ENCODE measurements around the gene CDPF1.
"Not testable (repeated sequence)": the region's sequence is repeated elsewhere in the genome, so short reads cannot be mapped to it uniquely, and the experiment has no call there.

CDPF1 gene

DNA sequence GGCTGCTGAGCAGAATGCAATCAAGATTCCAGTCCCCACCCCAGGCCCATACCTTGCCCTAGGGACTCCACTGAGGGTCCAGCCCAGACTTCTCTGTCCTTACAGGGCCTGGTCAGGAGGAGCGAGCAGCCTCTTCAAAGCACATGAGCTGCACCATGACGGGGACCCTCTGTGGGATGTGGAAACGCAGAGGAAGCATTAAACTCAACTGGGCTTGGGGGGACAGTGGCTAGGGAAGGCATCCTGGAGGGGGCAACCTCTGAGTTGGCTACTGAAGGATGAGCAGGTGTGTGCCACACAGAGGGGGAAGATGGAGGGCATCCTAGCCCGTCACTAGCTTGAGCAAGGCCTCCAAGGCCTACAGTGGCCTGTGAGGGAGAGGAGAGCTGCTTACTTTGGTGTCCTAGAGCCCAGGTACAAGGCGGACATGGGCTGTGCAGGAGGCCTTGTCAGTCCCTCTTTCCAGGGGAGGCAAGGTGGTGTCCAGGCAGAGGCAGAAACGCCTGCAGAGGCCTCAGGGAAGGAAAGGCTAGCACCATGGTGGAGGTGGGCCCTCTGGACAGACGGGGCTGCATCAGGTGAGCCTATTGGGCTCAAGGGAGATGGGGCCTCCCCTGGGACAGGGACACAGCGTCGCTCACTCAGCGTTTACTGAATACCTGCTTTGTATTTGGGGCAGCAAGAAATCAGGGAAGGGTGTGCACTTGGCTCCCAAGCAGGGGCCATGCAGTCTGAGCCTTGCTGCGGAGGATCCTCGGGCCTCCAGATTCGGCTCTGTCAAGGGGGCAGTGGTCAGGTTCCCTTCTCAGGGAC is 32.0 kb upstream of the CDPF1 start:
- DNase-seq: no peak

DNA sequence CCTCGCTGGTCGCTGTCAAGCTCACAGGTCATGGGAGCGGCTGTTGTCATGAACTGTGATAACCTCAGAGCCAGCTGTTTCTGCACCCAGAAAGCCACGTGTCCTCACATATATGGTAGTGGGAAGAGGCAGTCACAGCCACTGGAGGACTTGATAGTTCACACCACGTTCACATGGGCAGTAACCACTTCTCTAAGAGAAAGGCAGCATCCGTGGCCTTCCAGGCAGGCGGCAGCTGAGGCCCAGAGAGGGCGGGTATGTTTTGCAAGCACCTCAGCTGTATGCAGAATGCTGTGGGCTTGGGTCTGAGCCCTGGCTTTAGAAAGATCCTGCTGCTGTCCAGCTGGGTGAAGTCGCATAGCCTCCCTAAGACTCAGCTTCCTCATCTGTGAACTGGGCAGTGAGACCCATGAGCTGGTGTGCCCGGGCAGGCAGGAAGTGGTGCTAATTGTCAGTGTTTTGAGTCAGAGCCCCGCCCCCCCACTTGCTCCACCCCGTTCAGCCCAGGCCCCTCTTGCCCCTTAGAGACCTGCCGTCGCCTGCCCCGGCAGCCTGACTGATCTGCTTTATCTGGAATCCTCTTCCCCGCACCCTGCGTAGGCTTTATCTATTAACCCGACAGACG is 31.0 kb upstream of the CDPF1 start:
- DNase-seq: no peak

DNA sequence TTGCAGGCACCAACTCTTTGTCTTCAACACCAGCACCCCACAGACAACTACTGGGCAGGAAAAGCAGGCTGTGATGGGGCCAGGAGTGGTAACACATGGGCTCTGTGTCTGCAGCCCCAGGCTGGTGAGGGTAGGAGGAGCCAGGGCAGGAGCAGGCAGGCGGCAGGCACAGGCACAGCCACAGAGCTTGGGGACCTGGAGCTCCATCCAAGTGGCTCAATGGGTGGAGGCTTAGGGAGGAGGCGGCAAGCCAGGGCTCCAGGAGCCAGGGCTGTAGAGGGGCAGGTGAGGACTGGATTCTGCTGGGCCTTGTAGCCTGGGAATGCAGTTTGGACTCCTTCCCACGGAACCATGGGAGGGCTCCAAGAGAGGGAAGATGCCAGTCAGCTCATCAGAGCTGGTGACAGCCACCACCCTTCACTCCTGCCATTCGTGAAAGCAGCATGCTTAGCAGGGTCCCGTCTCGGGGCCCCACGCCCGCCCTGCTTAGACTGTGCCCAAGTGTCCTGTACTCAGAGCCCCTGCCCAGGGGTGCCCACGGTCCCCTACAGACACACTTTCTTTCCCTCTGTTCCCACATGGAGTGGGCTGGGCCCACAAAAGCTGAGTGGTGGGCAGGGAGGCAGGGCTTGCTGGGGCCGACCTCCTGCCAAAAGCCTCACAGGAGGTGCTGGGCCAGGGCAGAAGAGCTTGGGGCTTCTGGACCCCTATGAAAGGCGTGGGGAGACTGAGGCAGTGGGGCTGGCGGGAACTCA is 30.1 kb upstream of the CDPF1 start:
- DNase-seq: no peak

DNA sequence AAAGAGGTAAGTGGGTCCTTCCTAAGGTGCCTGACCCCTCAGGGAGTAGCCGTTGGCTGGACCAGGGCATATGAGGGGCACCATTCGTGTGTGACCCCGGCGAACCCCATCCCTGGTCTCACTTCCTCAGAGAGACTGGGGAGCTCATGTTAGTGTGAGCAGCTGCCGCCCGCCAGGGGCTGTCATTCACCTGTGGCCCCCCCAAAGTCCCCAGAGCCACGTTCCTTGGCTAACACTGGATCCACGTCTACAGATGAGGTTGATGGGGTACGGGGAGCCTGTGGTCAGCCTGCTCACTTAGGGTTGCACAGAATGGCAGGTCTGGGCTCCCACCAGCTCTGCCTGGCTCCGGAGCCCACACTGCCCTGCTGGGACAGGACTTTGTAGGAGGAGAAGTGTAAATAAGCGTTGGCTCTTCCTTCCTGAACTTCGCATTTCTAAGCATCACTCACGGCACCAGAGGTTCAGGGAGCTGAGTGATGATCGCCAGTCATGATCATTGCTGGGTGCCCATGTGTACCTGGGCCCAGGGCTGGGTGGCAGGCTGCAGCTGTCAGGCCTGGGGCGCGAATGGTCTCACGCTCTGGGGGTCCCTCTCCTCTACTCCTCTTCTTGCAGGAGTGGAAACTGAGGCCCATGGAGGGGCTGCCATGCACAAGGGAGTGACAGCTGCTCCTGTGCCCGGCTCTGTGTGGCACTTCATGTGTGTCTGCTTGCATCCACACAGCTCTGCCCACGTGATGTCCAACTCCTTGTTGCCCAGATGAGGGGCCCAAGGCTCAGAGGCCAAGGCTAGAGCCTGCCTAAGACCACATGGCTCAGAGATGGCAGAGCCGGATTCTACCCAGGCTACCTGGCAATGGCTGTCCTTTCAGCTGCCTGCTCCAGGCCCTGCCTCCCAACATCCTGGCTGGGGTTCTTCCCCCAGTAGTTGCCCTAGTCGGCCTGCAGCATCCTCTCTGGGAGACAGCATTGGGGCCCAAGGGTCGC is 28.9 kb upstream of the CDPF1 start:
- no peak for DNase-seq

DNA sequence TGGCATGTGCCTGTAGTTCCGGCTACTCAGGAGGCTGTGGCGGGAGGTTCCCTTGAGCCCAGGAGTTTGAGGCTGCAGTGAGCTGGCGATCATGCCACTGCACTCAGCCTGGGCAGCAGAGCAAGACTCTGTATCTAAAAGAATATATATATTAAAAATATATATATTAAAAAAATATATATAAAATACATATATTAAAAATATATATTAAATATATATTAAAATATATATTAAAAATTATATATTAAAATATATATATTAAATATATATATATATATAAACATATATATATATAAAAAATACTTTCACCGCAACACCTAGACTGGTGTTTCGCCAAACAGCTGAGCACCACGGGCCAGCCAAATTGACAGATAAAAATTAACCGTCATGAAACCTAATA is 26.5 kb upstream of the CDPF1 start:
- no peak for DNase-seq

DNA sequence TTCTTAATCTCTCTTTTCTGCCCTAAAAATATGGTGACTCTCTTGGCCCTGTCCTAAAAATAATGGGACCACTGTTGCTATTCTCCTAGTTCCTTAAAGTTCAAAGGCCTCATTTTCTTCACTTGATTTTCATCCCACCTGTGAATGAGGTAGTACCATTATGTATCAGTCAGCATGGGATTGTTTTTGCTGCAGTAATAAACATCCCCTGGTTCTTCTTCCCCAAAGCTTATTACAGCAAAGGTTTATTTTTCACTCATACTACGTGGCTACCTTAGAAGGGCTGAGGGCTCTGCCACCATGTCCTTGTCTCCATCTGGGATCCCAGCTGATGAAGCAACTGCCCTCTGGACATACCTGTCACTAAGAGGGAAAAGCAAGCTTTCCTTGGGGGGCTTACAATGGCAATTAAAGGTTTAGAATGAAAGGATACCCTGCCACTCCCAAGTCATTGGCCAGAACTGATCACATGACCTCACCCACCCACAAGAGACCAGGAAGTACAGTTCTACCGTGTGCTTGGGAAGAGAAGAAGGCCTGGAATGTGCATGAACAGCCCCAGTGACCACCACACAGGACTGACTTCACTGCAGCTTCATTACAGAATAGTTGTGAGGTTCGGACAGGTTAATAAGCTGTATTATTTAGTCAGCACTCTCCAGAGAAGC is 25.5 kb upstream of the CDPF1 start:
- DNase-seq: no peak

DNA sequence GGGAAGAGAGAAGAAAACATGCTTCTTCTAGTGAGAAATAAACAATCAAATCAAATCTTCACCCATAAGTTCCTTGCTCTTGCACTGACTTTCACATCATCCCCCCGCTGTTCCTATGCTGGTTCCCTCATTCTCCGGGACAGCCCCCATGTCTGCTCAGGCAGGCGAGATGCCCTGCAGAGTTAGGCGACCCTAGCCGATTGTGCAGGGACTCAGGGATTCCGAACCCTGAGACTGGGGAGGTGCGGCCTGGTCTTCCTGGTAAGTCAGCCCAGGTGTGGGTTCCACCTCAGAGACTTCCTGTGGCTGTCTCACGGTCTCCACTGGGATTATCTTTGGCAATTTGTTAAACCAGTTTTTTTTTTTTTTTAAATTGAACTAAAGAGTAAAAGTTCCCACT is 24.3 kb upstream of the CDPF1 start:
- DNase-seq: no peak

DNA sequence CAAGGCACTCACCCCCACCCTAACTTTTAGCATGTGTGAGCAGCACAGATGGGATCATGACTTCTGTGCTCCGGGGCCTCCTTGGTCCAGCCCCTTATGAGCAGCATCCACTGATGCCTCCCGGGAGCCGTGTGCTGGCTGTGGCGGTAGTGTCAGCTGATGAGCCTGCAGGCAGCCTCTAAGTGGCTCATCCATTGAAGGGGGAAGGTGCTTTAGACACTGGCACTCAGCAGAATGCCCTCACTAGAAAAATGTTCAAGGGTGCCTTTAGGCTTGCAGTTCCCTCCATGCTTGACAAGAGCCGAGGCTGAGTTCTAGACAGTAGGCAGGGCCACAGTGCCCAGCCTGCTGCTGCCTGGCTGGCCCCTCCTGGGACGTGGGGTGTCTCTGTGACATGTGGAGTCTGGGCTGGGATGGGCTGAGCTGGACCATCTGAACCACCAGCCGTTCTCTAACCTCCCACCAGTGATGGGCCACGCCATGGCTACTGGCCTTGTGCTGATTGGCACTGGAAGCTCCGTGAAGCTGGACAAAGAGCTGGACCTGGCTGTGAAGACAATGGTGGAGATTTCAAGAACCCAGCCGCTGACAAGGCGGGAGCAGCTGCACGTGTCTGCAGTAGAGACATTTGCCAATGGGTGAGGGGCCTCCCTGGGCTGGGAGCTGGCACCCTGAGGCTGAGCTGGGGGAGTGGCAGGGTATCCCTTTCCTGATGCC is 23.5 kb upstream of the CDPF1 start:
- DNase-seq: no peak

DNA sequence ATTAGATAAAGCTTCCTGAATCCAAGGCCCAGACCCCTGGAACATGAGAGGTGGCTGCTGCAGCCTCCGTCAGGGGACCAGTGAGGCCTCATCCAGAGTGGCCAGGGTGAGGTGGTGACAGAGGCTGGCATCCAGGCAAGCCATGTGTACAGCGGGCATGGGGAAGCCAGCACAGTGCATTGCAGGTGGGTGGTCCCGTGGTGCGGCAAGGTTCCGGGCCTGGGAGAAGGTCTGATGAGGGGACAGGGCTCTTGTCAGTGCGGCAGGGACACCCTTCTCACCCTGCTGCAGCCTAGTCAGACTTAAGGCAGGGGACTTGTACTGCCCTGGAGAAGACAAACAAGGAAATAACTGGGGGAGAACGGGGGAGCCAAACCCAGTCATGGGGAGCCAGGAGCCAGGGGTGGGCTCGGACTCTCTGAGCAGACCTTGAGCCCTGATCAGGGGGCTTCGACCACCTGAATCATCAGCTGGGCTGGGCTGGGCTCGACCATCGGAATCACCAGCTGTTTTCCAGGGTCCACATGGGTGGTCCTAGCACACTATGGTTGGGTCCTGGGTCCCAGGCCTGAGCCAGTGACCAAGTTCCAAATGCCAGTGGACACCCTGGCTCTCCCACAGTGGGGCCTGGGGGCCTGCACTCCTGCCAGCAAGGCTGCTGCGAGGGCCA is 22.8 kb upstream of the CDPF1 start:
- DNase-seq: no peak

DNA sequence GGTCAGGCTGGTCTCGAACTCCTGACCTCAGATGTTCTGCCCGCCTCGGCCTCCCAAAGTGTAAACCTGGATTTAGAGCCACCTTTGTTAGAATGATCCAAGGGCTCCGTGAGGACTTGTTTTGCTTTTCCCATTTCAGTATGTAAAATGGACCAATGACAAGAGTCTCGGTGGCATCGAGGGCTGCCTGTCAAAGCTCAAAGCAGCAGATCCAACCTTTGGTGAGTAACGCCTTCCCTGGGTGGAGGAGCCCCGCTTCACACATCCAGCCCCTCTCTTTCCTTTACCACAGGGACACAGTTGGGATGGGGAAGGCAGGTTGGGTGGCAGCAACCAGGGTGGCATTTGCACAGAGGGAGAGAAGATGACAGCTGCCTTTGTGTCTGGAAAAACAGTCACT is 22.1 kb upstream of the CDPF1 start:
- DNase-seq: no peak

DNA sequence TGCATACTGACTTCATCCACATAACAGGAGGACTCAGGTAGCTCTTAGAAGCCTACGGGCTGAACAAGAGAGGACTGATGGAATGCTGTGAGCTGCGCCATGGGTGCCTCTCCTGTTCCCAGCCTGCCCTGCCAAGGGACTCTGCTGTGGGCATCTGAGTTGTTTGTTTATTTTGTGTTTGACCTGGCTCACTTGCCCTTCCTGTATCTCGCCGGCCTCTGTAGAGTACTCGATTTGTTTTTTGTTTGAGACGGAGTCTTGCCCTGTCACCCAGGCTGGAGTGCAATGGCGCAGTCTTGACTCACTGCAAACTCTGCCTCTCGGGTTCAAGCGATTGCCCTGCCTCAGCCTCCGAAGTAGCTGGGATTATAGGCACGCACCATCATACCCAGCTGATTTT is 19.5 kb upstream of the CDPF1 start:
- DNase-seq: no peak

DNA sequence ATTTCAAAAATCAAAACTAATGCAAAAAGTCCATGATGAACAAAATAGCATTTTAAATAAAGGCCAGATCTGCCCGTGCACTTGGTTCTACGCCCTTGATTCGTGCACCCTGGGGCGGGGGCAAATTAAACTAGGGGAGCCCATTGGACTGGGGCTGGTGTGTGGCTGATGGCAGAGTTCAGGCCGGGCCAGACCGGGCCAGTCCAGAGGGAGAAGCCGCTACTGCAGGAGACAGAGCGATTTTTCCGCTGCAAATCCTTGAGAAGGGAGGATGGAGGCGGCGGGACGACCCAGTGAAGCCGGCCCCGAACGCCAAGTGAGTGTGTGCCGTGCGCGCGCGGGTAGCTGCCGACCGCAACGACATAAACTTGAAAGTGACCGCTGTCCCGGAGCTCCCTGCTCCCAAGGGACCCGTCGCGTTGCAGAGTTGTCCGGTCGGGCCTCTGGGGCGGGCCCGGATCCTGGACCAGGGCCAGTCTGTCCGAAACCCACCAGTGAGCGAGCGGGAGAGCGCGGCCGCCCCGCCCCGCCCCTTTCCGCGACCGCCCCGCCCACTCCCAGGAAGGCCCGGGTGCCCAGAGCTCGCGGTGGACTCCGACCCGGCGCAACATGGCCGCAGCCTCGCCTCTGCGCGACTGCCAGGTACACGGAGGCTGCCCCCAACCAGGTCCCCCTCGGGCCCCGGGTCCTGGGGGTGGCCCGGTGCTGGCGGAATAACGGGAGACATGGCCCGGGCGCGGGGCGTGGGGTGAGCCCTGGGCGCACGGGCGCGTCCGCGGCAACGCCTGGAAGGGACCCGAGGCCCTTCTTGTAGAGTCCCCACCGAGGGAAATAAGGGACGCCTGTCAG is 17.6 kb upstream of the CDPF1 start, which contains the start of gene TTC38:
TSS of gene TTC38 (plus strand) at position 578 of the 849 bp plus-strand sequence. CDS start at position 610, 32 bp downstream.
- DNase-seq: peak; percentile 66

DNA sequence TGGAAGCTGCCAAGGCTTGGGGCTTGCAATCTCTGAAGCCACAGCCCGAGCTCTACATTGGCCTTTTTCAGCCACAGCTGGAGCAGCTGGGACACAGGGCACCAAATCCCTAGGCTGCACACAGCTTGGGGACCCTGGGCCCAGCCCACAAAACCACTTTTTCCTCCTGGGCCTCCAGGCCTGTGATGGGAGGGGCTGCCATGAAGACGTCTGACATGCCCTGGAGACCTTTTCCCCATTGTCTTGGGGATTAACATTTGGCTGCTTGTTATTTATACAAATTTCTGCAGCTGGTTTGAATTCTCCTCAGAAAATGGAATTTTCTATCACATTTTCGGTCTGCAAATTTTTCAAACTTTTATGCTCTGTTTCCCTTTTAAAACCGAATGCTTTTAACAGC is 15.5 kb upstream of the CDPF1 start:
- not testable (repeated sequence) for DNase-seq

DNA sequence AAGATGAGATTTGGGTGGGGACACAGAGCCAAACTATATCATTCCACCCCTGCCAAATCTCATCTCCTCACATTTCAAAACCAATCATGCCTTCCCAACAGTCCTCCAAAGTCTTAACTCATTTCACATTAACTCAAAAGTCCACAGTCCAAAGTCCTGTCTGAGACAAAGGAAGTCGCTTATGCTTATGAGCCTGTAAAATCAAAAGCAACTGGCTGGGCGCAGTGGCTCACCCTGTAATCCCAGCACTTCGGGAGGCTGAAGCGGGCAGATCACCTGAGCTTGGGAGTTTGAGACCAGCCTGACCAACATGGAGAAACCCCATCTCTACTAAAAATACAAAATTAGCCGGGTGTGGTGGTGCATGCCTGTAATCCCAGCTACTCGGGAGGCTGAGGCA is 14.4 kb upstream of the CDPF1 start:
- DNase-seq: not testable (repeated sequence)

DNA sequence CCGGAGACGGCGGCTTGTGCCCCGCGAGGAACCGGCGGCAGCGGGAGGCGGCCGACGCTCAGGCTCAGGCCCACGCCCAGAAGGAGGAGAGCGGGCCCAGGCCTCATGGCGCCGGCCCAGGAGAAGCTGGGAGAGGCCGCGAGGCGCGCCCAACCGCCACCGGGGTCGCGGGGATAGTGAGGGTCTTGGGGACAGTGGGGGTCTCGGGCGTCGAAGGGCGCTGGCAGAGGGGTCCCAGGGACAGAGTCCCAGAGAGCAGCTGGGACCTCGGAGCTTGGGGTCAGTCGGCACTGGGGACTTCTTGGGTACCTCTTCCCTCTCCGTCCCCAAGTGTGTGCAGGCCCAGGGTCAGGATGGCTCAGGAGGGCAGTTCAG is 13.1 kb upstream of the CDPF1 start, which contains the start of gene PKDREJ:
TSS of gene PKDREJ (minus strand) at position 128 of the 375 bp plus-strand sequence. CDS start at position 107, 21 bp downstream.
- no peak for DNase-seq

DNA sequence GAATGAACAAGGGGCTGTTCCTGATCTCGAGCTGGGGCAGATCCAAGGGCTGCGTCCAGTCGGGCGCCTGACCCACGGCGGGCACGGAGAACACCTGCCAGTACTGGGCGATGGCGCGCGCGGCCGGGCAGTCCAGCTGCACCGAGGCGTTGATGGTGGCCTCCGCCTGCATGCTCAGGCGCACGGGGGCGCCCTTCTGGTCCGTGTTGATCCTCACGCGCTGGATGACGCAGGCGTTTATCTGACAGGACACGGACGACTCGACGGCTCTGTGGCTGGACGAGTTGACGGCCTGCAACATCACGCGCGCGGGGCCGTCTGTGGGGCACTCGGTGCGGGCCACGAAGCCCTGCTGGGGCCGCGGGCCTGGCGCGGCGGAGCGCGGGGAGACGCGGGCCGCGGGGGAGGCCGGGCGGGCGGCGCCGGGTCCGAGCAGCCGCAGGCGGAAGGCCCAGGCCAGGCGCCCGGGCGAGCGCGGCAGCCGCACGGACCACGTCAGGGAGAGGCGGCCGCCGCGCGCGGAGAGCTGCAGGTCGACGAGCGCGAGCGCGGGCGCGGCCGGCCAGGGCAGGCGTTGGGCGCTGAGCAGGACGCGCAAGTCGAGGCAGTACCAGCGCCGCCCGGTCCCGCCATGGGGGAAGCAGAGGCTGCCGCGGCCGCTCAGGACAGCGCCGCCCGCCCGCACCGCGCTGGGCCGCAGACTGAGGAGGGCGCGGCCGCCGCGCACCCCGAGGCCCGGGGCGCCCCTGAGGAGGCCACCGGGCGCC is 12.5 kb upstream of the CDPF1 start:
- DNase-seq: peak; percentile 29

DNA sequence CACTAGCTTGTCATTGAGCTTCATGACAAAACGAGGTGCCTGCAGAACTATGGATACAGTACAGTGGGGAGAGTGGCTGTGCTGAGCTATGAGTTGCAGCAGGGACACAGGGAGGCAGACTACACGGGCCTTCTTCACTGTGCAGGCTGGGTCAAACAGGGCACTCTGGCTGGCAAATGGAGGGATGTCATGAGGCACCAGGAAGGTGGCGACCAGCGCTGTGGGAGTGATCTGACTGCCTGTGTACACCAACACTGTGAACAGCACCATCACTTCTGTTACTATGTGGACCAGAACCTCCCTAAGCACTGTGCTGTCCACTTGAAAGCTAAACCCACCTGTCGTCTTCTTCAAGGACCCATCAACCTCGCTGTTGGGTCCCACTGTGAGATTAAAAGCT is 9.9 kb upstream of the CDPF1 start:
- no peak for DNase-seq

DNA sequence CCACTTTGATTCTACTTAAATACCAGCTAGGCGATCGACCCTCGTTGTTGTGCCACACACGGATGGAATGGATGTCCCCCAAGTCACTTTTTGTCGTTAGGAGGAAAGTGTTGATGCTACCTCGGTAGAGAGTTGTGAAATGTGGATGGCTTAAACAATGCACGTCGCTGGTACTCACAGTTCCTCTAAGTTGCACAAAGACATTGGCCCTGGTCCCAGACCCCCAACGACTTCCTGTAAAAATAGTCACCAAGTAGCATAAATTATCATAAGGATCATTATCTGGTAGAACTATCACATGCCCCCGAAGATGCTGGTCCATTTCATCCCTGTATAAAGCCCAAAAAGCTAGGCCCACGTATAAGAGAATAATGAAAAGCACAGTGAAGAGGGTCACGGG is 9.3 kb upstream of the CDPF1 start:
- DNase-seq: no peak
